Lower lobe of right lung (tissue), 2 donors: ENCODE results near the gene VIPR1. TPM values are rescaled to one million over a fixed set of nuclear protein-coding genes. Genes with fewer than 3 reads are reported as not detected.

Experiments
- ATAC-seq, 2 donors: fragments of 200-7000 bp; cut with Tn5 transposase; one replicate each; pipeline ENCODE4 v1.9.1; 2020 to 2022; ENCODE audit warnings: mild to moderate bottlenecking in 2 of 2, moderate library complexity in 2 of 2
- DNase-seq: peaks from one replicate; pipeline ENCODE4 v3.0.0-alpha.2; 2020
- H3K27ac ChIP-seq: fragments of 200-600 bp; one replicate; pipeline ENCODE4 v1.8.0; 2022
- H3K27me3 ChIP-seq: fragments of 200-600 bp; one replicate; pipeline ENCODE4 v1.8.0; 2022; ENCODE audit warnings: low read depth
- H3K36me3 ChIP-seq: fragments of 200-600 bp; one replicate; pipeline ENCODE4 v1.8.0; 2022; ENCODE audit warnings: mild to moderate bottlenecking
- H3K4me1 ChIP-seq: fragments of 200-600 bp; one replicate; pipeline ENCODE4 v1.8.0; 2022
- H3K4me3 ChIP-seq: fragments of 200-600 bp; one replicate; pipeline ENCODE4 v1.8.0; 2022; ENCODE audit warnings: mild to moderate bottlenecking
- H3K9me3 ChIP-seq: fragments of 200-600 bp; one replicate; pipeline ENCODE4 v1.8.0; 2022
- intact Hi-C: fragments of 100-400 bp; cut with DNase I; formaldehyde crosslinking; loops from one replicate; pipeline ENCODE4 v1.11.0; 2022
- total RNA-seq: library from RNA; stranded (reverse); fragmentation: NEBNext Ultra II Directional; extraction: Animal tissue kit (Norgen Biotek cat#: 25700); gene quantifications from one replicate; pipeline ENCODE4 v1.2.1, GENCODE V29; 2021
- TF ChIP-seq, protein P1 (sequence below): fragments of 200-600 bp; IDR thresholded peaks from one replicate; pipeline ENCODE4 v1.8.0; 2022; ENCODE audit warnings: antibody characterized with exemption, mild to moderate bottlenecking
- donor health status: DM: no; HTN: yes; CAD: no; lungs with severe emphysema.

VIPR1 gene
- total RNA-seq, 1 donor from 2014 or later: 212 TPM

DNA sequence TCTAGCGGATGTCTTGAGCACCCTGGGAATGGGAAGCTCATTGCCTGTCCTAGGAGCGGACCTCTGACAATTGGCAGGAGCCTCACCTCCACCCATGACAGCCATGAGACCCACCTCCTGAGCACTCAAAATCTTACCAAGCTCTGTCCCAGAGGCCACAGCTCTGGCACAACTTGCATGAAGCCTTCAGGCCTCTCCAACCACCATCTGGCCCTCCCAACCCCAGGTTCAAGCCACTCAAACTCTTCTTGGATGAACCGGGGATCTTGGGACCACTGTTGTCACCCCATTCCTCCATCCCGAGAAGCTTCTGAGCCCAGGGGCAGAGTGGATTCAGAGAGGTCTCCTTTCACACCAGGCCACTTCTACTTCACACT, 1.5 kb downstream of the VIPR1 start:
- TF ChIP-seq, protein P1, sequence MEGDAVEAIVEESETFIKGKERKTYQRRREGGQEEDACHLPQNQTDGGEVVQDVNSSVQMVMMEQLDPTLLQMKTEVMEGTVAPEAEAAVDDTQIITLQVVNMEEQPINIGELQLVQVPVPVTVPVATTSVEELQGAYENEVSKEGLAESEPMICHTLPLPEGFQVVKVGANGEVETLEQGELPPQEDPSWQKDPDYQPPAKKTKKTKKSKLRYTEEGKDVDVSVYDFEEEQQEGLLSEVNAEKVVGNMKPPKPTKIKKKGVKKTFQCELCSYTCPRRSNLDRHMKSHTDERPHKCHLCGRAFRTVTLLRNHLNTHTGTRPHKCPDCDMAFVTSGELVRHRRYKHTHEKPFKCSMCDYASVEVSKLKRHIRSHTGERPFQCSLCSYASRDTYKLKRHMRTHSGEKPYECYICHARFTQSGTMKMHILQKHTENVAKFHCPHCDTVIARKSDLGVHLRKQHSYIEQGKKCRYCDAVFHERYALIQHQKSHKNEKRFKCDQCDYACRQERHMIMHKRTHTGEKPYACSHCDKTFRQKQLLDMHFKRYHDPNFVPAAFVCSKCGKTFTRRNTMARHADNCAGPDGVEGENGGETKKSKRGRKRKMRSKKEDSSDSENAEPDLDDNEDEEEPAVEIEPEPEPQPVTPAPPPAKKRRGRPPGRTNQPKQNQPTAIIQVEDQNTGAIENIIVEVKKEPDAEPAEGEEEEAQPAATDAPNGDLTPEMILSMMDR: no peak
- intact Hi-C loops: no loop called here
- H3K4me1 ChIP-seq: peaks cover 40% of the 10 kb centered on the region
- ATAC-seq: no peak
- H3K27ac ChIP-seq: peak overlapping the region; percentile 82
- peaks cover 26% of the 10 kb centered on the region for H3K27me3 ChIP-seq
- H3K9me3 ChIP-seq: no peaks in the 10 kb centered on the region
- no peak for DNase-seq
- peak overlapping the region; percentile 63 for H3K4me3 ChIP-seq
- H3K36me3 ChIP-seq: no peaks in the 10 kb centered on the region

DNA sequence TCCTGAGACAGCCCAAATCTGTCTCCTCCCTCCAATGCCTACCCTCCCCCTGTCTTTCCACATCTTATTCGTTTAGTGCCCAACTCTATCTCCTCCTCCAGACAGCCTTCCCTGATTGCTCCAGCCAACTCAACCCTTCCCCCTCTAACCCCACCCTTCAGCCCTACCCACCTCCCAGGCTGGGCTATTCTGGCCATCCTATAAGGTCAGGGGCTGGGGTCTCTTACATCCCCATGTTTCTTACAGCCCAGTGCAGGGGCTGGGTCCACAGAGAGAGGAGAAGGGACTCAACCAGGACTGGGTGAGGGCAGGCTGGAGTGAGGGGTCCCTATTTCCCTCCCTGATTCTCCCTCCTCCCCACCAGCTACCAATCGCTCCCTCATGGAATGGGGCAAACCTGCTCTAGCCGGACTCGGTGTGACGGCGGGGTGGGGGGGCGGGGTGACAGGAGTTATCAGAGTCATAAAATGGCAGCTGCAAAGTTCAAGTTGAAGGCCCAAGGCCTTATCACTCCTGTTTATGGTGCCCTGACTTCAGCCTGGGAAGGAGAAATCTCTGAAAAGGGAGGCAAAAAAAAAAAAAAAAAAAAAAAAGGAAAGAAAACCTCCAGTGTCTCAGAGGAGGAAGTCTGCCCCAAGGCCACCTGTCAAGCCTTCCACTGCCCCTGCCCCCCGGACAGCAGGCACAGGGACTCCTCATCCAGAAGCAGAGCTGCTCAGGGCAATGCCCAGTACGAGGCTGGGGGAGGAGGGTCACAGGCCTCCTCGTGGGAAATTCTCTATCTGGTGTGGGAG, 2.1 kb downstream of the VIPR1 start:
- Histone ChIP-seq H3K4me1 (peaks cover 45% of the 10 kb centered on the region), H3K27ac (peak overlapping the region; percentile 82), H3K36me3 (no peaks in the 10 kb centered on the region), H3K4me3 (peak overlapping the region; percentile 63), H3K27me3 (peaks cover 26% of the 10 kb centered on the region), H3K9me3 (no peaks in the 10 kb centered on the region)
- DNase-seq (no peak), ATAC-seq (no peak)
- intact Hi-C loops: no loop called here
- TF ChIP-seq, protein P1: no peak

DNA sequence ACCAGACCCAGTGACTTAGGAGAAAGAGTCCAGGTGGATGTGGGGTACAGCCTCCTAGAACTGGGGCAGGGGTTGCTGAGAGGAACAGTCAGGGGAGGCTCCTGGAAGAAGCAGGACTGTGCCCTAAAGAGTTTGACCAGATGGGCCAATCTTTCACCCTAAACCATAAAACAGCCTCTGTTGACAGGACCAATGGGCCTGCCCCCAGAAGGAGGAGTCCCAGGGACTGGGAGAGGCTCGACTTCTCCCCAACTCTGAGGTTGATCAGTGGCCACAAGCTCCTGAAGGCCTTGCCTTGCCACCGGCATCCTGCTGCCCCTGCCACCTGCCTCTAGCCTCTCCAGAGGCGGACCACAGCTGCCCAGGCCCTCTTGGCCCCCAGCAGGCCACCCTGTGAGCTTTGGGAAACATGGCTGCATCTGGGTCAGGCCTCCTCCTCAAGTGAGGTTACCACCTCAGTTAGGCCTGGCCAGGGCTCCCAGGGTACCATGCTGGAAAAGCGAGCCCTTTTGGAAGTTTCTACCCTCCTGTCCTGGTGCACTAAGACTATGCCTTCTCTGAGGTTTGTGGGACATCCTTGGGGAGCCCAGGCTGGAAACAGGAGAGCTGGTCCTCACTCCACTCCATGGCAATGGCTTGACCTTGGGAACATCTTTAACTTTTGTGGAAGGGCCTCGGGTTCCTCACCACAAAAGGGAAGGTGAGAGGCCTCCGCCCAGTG, 2.8 kb downstream of the VIPR1 start:
- intact Hi-C loops: no loop called here
- no peaks in the 10 kb centered on the region for H3K36me3 ChIP-seq
- no peak for DNase-seq
- H3K4me1 ChIP-seq: peaks cover 53% of the 10 kb centered on the region
- peak overlapping the region; percentile 82 for H3K27ac ChIP-seq
- ATAC-seq: no peak
- TF ChIP-seq, protein P1: no peak
- peaks cover 24% of the 10 kb centered on the region for H3K27me3 ChIP-seq
- H3K9me3 ChIP-seq: no peaks in the 10 kb centered on the region
- H3K4me3 ChIP-seq: peak overlapping the region; percentile 63

DNA sequence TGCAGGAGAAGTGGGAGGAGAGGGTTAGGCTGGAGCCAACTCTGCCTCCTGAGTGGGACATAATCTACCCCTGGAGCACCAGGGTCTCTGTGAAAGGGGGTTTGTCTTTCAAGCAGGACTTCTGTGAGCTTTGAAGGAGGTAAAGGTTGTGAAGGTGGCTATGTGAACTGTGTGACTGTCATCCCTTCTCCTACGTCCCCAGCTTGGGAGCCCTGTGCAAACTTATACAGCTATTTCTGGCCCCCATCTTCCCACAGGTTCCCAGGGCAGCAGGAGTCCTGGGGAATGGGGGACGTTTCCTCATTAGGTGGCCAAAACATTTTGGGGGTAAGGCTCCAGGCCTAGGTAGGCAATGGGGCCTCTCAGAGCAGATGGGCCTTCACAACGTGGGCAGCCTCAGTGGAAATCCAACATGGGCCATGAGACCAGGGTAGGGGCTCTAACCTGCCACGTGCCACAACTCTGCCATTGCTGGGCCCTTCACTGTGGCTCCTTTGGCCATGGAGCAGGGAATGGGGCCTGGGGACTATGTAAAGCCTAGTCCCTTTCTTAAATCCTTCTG, 3.5 kb downstream of the VIPR1 start:
- TF ChIP-seq, protein P1: no peak
- ATAC-seq (no peak), DNase-seq (peak; percentile 26)
- H3K9me3 ChIP-seq: no peaks in the 10 kb centered on the region
- H3K27me3 ChIP-seq: peaks cover 17% of the 10 kb centered on the region
- intact Hi-C loops: no loop called here
- H3K36me3 ChIP-seq: no peaks in the 10 kb centered on the region
- H3K4me3 ChIP-seq: peak overlapping the region; percentile 63
- peak overlapping the region; percentile 82 for H3K27ac ChIP-seq
- H3K4me1 ChIP-seq: peaks cover 59% of the 10 kb centered on the region

DNA sequence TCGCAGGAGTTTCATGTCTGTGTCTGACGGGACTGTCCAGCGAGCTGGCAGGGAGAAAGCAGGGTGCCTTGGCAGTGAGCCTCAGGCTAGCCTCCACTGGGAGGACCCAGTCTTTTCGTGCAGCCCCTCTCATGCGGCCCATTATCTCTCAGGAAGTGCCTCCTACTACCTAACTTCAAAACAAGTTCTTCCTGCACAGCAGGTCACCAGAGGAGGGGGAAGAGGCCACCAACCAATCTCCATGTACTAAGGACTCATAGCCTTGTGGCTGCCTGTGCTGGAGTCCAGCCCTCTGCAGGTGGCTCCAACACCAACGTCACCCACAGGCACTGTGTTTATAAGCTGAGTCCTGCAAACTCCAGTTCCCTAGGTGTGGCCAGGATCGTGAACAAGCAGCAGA, 4.8 kb downstream of the VIPR1 start:
- ATAC-seq: peak; percentile 38 to 51
- H3K4me3 ChIP-seq: peak overlapping the region; percentile 15

More for the DNA sequence above, 4.8 kb downstream of the VIPR1 start:
- DNase-seq: peak; percentile 59
- H3K27ac ChIP-seq: peak overlapping the region; percentile 64
- peaks cover 4% of the 10 kb centered on the region for H3K27me3 ChIP-seq
- intact Hi-C loops: no loop called here
- no peaks in the 10 kb centered on the region for H3K36me3 ChIP-seq
- H3K9me3 ChIP-seq: no peaks in the 10 kb centered on the region
- peaks cover 59% of the 10 kb centered on the region for H3K4me1 ChIP-seq
- TF ChIP-seq, protein P1: no peak
